C4-2B (cell line): Measurements from ENCODE around the gene ATN1.

Source experiments
- H3K27ac ChIP-seq: fragments of 450-650 bp; 2 replicates; pipeline ENCODE4 v1.5.1; 2017
- ZFX ChIP-seq: fragments of 450-650 bp; IDR thresholded peaks from 2 replicates; pipeline ENCODE4 v1.6.1; 2017
- TF ChIP-seq, protein P1 (sequence below): fragments of 450-650 bp; conservative IDR thresholded peaks from 2 replicates; pipeline ENCODE4 v1.5.1; 2017; ENCODE audit warnings: mild to moderate bottlenecking

Gene ATN1

GRCh38 chr12:6925239-6925539 lies 2.6 kb upstream of the ATN1 start:
- TF ChIP-seq, protein P1, sequence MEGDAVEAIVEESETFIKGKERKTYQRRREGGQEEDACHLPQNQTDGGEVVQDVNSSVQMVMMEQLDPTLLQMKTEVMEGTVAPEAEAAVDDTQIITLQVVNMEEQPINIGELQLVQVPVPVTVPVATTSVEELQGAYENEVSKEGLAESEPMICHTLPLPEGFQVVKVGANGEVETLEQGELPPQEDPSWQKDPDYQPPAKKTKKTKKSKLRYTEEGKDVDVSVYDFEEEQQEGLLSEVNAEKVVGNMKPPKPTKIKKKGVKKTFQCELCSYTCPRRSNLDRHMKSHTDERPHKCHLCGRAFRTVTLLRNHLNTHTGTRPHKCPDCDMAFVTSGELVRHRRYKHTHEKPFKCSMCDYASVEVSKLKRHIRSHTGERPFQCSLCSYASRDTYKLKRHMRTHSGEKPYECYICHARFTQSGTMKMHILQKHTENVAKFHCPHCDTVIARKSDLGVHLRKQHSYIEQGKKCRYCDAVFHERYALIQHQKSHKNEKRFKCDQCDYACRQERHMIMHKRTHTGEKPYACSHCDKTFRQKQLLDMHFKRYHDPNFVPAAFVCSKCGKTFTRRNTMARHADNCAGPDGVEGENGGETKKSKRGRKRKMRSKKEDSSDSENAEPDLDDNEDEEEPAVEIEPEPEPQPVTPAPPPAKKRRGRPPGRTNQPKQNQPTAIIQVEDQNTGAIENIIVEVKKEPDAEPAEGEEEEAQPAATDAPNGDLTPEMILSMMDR, result no peak
- peak; percentile 44; the same call in 1 of the 2 replicates for TF ChIP-seq ZFX
- peak overlapping the region; percentile 95 for H3K27ac ChIP-seq

DNA sequence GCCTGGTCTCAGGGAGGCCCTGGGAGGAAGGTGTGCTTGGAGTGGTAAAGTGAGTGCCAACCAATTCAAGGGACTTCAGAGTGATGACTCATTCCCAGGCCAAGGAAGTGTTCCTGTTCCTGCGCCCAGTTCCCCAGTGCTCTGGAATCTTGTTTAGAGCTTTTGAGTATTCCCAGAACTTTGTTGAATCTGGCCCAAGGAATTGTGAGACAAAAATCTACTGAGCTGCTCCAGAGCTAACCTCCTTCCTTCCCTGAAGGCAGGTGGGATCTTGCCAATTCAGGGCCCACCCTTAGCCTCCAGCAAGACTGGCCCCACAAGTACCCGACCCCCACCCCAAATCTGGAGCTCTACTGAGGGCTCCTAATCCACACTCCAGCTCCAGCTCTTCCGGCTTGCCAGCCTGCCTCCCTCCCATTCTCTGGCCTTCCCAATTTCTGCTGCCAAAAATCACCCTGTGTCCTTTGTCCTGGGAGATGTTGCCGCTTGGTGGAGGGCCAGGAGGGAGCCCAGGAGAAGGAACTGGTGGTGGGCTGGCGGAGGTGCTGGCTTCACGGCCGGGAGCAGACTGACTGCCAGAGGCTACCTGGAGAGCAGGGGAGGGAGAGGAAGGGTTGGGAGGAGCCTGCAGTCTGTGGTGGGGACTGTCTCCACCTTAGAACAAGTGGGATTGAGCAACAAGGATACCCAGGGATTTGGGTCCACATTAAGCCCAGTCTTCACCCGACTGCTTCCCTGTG lies 2.0 kb upstream of the ATN1 start:
- H3K27ac ChIP-seq, result peak overlapping the region; percentile 95

DNA sequence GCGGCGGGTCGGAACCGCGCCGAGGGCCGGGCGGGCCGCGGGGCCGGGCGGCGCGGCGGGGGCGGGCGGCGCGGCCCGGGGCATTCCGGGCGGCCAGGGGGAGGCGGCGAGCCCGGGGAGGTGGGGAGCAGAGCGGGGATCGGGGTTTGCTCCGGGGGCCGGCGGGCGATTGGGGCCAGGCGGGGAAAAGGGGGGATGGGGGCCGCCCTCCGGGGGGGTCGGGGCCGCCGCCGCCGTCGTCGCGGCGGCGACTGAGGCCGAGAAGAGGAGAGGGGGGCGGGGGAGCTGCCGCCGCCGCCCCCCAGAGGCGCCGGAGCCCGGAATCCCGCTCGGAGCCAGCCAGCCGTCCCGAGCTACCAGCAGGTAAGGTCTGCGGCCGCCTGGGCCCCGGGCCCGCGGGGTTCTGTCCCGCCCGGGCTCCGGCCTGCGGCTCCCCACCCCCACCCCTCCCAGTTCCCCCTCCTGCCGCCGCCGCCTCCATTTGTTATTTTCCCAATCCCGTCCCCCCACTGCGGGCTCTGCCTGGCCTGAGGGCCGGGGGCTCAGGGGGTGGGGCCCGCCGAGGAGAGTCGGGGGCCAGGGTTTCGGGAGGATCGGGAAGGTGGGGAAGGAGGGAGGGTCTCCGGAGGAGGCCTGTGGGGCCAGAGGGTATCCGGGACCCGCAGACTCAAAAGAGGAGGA lies 403 bp downstream of the ATN1 start:
- TF ChIP-seq, protein P1, result no peak
- peak; percentile 23; the same call in 1 of the 2 replicates for TF ChIP-seq ZFX
- H3K27ac ChIP-seq, result peak overlapping the region; percentile 95

More for the DNA sequence above, 2.0 kb upstream of the ATN1 start:
- TF ChIP-seq ZFX, result no peak
- TF ChIP-seq, protein P1, result no peak

- H3K27ac ChIP-seq, result peak overlapping the region; percentile 95
- TF ChIP-seq, protein P1, result no peak
- TF ChIP-seq ZFX, result no peak
These were observed 1.1 kb downstream of the ATN1 start for GRCh38 chr12:6928703-6929407.

DNA sequence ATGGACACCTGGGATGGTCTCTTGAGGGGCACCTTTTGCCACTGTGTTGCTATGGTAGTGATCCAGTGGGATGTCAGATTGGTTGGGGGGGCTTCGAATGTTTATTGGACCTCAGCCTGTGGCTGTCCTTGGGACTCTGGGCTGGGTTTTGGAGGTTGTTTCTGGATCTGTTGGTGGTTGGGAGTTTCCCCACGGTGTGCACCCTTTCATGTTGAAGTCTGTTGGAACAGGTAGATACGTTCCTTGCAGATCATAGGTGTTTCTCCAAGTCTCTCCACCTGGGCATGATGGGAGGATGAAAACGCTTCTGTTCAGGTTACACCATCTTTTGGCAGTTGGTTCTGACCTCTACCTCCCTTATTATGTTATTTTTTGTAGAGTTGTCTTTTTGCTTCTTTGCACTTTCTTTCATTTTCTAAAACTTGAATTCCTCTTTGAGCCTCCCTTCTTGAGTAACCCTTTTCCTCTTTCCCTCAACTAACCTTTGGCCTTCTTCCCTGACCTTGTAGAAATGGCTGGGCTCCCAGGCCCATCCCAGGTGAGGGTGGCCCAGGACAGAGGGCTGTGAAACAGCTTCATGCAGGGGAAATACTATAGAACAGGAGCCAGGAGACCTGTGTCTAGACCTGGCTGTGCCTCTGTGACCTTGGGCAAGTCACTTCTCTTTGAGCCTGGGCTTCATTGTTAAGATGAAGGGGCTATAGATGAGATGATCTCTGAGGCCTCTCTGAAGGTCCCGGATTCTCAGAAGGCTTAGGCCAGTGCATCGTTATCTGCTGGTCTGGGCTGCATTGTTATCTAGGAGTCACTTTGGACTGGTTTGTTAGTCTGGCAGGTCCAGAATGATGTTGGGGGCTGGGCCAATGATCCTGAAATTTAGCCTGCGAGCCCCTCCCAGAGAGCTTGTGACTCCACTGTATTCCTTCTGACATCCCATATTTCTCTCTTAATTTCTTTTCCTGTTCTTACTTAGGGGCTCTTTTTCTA lies 2.0 kb downstream of the ATN1 start:
- TF ChIP-seq ZFX, result no peak
- TF ChIP-seq, protein P1, result no peak
- H3K27ac ChIP-seq, result peak overlapping the region; percentile 95

DNA sequence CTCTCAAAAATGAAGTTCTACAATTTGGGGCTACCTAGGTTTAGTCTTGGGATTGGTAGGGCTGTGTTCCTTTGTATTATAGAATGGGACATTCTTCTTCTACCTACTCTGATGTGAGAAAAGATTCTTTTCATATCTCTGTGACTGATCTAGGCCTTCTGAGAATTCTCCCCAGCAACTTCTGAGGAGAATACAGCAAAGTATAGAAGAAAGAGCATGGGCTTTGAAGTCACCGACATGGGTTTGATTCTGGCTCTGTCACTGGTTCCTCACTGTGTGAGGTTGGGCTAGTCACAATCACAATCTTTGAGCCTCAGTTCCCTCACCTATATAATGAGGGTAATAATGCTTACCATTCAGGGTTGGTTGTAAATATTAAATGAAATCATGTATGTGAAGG lies 5.0 kb downstream of the ATN1 start:
- no peak for TF ChIP-seq ZFX
- TF ChIP-seq, protein P1, result no peak

More for the DNA sequence above, 5.0 kb downstream of the ATN1 start:
- H3K27ac ChIP-seq, result no peak overlapping the region; the same call in 1 of the 2 replicates
